ENCODE measurements around the gene TAS2R1.
"Not testable (repeated sequence)": the region's sequence is repeated elsewhere in the genome, so short reads cannot be mapped to it uniquely, and the experiment has no call there.

Gene TAS2R1

DNA sequence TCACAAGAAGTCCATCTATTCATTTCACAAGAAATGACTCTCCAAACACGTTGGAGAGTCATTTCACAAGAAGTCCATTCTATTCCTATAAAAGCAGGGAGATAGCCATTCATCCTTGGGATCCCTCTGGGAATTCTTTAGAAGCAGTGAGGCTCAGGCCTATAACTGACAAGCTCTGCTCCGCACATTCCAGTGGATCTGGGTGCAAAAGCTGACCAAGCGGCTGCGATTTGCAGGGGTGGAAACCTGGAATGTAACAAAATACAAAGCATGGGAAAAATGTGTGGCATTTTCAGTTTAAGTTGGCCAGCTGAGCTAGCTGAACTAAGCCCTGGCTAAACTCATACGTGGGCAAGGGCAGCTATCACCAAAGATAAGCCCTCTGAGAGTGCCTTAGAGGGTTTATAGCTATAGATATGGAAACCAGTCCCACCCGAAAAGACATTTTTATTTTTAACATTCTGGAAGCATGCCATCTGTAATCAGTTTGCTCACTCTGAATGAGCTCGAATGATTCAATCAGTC, 8.7 kb downstream of the TAS2R1 start:
- DNase-seq: no peak

DNA sequence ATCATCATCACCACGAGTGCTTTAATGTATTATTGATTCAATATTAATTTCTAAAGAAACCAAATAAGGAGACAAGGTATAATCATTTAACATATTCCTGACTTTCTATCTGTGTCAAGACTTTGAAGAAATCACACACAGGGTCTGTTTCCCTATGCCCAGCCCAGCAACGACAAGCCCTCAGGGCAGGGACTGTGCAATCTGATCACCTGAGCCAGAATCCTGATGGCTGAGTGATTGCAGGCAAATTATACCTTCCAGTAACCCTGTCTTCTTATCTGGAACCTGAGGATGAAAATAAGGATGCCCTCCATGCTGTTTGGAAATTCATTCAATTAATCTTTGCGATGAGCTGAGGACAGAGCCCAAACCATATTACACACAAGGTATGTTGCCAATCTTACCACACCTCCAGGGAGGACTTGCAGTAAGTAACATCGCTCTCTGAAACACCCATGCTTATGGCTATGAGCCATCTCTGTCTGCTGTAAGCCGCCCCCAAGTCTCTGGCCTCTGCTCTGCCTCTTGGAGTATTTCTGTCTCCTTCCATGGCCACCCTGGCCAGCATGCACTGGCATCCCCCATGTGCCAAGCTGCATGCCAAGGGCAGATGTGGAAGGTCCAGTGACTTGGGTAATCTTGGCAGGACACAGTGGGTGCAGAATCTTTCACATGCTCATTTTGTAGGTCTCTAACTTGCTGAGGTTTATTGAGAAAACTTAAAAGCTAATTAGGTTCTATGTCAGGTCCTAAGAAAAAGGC, 10.6 kb downstream of the TAS2R1 start:
- no peak for DNase-seq

DNA sequence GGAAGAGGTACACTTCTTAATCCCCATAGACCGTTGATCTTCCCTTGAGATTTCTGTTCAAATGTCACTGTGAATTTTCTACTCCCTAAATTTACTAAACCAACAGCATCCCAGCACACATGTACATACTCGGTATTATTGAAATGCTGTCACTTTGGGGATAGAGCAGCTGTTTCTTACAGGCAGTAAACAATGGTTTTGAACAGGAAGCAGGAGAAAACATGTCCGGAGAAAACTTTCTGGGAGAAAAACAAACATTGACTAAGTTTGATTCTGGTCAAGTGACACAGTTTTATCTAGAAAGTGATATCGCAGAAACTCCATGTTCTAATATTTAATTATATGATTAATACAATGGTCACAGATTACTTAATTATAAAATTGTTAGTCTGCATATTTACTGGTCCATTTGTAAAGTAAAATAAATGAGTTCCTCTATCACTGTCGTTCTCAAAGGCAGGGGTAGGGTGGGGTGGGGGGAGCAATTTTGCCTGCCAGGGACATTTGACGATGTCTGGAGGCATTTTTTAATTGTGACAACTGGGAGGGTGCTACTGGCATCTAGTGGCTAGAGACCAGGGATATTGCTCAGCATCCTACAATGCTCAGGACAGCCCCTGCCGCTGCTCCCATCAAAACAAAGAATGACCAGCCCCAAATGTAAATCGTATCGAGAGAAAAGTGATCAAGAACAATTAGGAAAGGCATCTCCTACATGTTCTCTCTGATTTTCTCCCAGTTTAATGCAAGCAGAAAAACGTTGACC, 12.2 kb downstream of the TAS2R1 start:
- DNase-seq: no peak

DNA sequence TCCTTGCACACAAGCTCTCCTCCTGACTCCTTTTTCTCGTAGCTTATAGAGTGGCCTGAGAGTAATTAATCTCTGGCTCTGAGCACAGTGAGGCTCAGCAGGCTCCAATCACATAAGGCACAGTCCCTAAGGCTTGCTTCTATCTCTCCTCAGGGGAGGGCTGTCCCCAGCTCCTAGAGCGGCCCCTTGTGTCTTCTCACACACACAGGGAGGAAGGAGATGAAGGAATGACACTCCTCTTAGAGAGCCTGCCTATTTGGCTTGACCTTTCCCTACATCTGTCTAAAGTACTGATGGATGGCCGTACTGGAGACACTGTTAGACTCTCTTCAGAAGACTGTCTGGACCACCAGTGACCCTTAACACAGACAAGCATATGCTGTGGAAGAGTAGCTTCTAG, 12.9 kb downstream of the TAS2R1 start:
- no peak for DNase-seq

DNA sequence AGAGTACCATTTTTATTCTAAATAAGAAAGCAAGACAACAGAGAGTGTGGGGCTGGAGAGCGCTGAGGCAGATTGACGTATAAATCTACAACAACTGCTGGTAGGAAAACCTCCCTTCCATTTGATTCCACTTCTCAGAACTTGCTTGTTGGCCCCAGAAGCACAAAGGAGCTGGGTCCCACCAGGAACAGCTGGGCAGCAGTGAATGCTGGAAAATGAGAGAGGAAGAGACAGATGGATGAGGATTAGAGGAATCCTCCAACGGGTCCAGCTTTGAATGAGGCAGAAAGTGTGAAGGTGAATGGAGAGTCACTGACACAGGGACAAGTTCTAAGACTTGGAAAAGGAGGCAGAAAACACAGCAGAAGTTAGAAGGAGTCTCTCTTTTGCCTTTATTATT, 14.8 kb downstream of the TAS2R1 start:
- DNase-seq: no peak

DNA sequence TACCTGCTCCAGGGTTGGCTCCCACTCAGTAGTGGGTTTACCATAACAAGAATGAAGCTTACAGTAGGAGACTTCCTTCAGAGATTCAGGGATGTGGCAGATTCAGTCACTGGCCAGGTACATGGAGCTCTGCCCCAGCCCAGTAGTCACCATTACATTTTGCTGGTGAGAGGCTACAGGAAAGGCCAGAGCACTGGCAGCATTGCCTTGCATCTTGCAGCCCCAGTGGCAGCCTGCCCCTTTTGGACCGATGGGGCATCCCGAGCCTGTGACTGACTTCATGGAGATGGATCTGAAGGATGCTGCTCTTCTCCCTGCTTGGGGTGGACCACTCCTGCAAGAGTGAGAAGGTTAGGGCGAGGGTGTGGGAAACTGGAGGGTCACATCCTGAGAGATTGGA, 16.8 kb downstream of the TAS2R1 start:
- DNase-seq: no peak

DNA sequence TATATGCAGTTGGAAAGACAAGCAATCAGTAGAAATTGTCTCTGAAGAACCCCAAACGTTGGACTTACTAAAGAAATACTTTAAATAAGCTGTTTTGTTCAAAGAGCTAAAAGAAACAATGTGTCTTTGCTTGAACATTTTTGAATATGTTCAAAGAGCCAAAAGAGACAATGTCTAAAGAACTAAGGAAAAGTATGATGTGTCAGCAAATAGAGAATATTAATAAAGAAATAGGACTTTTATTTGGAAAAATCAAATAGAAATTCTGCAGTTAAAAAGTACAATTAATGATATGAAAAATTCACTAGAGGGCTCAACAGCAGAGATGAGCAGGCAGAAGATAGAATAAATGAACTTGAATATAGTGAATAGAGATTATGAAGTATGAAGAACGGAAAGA, 19.2 kb downstream of the TAS2R1 start:
- no peak for DNase-seq

DNA sequence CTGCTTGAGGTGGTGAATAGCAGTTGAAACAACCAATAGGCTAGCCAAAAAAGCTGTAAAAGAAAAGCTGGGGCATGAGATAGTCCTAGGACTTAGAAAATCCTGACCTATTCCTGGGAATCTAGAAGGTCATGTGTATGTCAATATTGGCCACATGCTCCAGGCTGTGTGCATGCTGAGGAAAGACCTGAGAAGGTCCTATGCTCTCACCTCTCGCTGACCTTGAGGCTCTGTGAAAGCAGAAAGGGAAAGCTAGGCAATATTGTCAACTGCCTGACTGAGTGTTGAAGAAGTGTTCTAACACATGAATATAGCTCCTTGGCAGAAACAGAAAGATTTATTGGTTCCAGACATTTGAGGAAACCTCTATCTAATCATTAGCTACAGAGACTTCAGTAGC, 19.8 kb downstream of the TAS2R1 start:
- no peak for DNase-seq

DNA sequence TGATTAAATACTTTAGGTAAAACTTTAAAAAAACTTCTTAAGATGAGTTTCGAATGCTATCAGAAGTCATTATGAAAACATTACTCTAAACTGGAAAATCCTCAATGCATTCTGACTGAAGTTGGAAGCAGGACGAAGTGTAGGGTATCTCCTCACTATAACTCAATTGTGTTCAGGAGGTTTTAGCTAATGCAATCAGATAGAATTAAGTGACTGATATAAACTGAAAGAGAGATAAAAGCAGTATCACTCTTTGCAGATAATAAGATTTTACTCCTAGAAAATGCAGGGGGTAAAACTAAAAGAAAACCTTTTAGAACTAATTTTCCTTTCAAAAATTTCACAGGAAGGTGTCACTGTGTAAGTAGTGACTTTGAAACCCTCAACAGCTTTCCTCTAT, 22.1 kb downstream of the TAS2R1 start:
- DNase-seq: no peak

DNA sequence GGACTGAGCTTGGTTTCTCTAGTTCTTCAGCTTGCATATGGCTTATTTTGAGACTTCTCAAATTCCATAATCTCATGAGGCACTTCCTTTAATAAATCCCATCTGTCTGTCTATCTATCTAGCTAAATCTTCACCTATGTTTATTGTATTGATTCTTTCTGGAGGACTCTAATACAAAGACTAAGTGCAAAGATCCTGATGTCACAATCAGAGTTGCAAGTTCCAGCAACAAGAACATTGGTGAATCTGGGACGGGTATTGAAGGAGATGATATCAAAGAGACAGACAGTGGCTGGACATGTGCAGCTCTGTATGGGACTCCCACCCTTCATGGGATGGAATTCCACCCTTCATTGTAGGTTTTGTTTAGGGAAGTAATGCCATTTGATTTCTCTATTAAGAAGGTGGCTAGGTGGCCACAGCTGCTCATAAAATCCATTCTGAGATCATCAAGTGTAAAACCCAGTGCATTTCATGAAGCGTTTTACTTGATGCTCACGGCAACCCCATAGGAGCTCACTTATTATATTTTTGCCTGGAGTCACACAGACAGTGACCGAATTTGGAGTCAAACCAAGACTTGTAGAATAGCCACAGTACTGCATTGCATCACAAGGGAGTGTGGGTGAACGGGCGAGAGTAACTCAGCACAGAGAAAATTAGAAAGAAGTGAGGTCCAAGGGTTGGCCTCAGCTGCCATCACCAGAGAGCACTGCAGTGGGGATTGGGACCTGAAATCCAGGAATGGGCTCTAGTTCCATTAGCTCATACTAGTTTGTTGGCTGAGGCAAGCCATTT, 24.9 kb downstream of the TAS2R1 start:
- DNase-seq: no peak

DNA sequence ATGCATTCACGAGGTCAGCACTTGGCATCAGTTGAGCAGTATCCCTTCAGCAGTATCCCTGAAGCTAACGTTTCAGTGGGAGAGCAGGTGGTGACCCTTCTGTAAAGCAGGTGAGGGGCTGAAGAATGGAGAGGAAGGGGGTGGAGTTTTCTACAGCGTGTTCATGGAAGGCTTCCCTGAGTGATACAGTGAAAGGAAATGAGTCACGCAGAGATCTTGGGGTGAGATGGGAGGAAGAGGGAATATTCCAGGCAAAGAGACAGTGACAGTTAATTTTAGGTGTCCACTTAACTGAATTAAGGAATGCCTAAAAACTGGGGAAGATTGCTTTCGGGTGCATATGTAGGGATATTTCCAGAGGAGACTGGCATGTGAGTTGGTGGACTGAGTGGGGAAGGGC, 25.7 kb downstream of the TAS2R1 start:
- DNase-seq: no peak

DNA sequence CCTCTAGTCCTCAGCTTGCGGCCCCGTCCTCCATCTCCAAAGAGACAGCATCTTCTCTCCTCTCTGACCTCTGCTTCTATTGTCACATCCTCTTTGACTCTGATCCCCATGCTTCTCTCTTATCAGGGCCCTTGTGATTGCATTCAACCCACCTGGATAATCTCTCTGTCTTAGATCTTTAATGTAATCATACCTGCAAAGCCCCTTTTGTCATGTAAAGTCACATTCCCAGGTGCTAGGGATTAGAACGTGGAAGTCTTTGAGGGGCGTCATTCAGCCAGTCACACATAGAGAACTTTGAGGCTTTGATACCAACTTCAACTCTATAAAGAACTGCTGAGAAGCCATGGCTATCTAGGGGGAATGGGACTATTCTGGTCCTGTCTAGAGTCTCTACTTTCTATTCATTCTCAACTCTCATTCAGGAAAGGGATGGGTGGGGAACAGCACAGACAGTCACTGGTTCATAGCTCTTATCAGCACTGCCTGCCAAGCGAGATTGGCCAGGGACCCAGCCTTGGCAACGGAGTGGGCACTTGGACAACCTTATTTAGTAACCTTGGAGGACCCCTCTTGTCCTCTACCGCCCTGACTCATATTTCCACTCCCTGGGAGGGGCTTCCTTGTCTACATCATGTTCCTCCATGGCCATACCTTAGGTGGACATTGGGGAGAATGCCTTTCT, 29.0 kb downstream of the TAS2R1 start:
- no peak for DNase-seq

DNA sequence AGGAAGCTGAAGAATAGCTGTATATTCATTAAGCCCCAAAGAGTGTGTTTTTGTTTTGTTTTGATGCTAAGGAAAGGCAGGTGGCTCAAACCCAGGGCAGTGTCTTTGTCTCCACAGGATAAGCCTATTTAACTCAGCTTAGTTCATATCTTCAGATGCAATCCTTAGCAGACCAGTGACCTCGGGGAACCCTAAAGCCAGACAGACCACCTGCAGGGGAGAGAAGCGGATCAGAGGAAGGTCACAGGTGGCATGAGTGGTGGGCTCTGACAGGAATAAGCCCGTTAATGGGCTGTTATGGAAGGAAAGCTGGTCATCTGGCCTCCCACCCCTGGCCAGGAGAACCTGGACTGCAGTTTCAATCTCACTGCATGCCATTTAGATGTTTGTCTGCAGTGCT, 30.8 kb downstream of the TAS2R1 start:
- DNase-seq: no peak

DNA sequence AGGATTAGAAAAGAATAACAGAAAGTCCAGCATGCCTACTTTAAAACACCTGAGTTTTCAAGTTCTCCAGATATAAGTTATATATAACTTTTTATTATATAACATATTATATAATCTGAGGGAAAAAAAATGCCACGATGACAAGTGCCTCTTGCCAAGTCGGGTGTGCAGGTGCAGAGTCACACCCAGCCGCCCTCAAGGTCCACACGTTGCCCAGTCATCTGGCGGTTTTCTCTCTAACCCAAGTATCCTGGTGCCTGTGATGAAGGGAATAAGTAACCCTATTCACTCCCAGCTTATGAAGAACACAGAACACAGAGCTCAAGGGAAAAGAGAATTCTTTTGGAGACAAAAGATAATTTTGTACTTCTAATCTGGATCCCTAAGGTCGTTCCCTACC, 31.8 kb downstream of the TAS2R1 start:
- DNase-seq: not testable (repeated sequence)

DNA sequence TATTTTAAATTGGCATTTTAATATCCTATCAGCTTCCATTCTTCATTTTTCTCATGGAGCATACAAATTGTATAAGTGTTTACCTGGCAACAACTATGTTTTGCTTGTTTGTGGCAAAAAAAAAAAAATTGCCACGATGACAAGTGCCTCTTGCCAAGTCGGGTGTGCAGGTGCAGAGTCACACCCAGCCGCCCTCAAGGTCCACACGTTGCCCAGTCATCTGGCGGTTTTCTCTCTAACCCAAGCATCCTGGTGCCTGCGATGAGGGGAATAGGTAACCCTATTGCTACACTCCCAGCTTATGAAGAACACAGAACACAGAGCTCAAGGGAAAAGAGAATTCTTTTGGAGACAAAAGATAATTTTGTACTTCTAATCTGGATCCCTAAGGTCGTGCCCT, 32.8 kb downstream of the TAS2R1 start:
- not testable (repeated sequence) for DNase-seq

DNA sequence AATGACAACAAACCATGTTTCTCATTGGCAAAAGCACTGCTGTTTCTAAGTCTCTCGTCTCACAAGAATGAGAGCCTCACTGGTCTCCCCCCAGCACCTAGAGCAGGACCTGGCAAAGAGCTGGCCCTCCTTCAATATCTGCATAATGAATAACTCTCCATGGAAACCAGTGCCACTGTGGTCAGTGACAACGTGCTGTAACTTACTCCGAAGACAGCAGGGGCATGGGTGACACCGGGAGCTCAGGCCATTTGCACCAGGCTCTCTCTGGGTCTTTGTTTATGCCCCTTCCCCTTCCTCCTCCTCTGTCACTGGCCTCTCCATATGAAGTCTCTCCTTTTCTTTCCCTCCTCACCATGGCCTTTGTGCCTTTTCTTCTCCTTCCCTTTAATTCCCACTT, 33.3 kb downstream of the TAS2R1 start:
- no peak for DNase-seq

DNA sequence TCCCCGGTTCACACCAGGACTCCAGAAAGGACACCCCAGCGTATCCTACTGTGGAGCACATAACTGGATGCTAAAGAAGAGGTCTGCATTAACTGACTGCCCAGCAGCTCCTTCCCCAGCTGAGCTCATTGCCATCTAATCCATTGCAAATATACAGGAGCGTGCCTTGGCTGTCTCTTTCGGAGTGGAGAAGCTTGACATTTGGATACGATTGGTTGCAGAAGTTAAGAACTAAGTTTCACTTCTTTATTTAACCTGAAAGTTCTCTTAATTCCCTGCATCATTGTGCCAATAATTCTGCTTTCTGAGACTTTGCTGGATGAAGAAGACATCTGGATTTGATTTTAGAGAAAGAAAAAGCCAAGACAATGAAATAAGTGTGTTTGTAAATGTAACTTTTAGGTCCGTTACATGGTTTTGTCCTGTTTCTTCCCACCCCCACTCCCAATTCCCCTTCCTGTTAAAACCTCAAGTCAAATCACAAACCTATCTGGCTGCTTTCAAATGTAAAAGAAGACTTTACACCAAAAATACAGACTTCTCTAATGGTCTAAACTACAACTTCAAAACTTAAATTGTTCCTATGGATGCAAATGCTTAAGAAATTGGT, 33.9 kb downstream of the TAS2R1 start:
- DNase-seq: no peak

DNA sequence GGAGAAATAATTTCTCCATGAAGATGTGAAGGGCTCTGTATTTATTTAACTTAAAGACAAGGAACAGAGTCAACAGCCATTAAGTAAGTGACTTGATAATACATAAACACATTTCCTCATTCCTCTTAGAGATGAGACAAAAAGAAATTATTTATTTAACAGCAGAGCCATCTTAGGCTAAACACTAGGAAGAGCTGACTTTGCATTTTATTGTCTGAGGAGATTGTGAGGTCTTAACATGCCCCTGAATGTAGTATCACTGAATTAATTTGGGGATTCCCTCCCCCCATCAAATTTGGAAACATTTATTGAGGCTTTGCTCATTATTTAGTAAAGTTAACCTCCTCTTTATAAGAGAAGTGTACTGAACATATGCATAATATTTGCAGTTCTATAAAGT, 35.2 kb downstream of the TAS2R1 start:
- DNase-seq: no peak

DNA sequence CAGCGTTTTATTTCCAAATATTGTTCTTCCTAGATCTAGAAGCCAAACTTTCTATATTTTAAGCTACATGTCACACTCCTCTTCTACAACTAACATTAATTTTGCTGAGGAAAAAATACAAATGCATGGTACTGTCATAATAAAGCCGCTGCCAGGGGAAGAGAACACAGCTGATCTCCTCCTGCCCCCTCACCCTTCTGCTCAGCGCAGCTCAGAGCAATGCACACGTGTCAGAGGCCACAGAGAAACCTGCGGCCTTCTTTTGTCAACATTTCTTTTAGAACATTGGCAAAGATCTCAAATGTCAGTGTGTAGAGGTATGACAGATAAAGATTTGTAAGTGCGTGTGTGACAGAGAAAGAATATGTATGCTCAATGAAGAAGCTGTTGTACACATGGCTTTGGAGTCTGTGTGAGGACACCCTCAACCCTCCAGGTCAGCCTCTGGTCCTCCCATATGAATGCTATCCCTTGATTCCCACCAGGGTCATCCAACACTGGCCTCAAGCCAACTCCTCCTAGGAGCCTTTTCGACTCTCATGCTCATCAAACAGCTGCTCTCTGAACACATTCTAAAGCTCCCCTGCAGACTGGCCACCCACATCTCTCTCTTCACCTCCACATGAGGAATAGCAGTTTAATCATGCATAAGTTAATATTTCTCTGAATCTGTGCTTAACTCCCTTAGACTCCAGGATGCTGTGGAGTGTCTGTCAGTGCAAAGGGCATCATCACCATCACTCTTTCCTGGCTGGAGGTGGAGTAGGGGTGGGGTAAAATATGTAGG, 40.9 kb downstream of the TAS2R1 start:
- DNase-seq: no peak

DNA sequence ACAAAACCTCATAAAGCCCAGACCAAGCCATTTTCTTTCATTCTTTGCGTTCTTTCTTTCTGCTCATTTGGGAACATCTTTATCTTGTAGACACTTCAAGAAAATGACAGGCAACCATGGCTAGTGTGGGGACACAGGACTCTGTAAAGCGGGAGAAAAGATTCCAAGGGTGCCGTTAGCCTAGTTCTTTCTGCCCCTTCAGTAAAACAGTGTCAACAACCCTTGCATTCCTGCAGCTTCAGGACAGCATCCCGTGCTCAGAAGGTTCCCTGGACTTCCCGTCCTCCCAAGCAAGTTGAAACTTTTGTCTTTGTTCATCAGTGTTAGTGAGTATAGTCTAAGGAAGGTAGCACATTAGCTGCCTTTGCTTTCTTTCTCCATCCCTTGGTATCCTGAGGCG, 41.9 kb downstream of the TAS2R1 start:
- no peak for DNase-seq

DNA sequence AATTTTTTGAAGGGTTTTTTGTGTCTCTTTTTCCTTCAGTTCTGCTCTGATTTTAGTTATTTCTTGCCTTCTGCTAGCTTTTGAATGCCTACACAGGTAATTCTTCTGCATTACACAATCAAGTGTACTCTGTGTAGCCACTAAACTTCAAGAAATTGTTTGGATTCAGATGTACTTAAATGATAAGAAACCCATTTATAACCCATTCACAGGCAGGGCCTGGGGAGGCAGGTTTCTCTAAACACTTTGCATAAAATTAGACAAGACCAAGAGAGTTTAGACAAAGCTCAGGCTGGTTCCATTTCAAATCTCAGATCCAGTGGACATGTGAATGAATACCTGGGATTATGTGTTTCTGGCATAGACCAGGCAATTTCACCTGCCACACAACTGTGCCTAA, 43.0 kb downstream of the TAS2R1 start:
- no peak for DNase-seq

DNA sequence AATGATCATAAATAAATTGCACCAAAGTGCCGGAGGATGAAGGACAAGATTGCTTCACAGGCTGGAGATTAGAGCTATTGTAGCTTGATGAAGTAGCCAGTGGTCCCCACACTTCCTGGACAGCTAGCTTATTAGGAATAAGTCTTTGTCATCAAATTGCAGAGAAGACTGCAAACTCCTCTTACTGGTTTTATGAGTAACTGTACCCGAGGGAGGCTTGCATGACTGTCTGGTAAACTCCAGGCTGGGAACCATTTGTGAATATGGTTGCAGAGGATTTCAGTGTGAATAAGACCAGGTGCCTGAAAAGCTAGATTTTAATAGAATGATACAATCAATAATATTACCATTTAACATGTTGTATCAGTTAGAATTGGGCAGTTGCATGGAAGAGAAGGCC, 47.7 kb downstream of the TAS2R1 start:
- no peak for DNase-seq

Data from NCI-H2081 (cell line).